Tibial nerve (tissue), 4 donors: ENCODE measurements around the gene RPRD2.
A peak's percentile ranks its signal among the peaks of the same experiment; 100 is the strongest.

Experiments
- CTCF ChIP-seq, 5 experiments: fragments of 200-600 bp in 3 of 5; fragments of 450-650 bp in 2 of 5; sonication (generic) in 3 of 5; IDR thresholded peaks; one replicate each; pipeline ENCODE4 v1.5.1; 2016 to 2019; ENCODE audit warnings: antibody characterized with exemption in 5 of 5, mild to moderate bottlenecking in 3 of 5, moderate library complexity in 2 of 5
- EP300 ChIP-seq, 2 donors: sonication (generic); formaldehyde crosslinking; IDR thresholded peaks; one replicate each; pipeline ENCODE4 v1.6.1; 2017; ENCODE audit warnings: antibody characterized with exemption in 2 of 2, mild to moderate bottlenecking in 1 of 2
- POLR2A ChIP-seq, 2 donors: fragments of 450-650 bp; IDR thresholded peaks; one replicate each; pipeline ENCODE4 v1.6.1; 2017; ENCODE audit warnings: antibody characterized with exemption in 2 of 2, mild to moderate bottlenecking in 2 of 2, moderate library complexity in 2 of 2

GRCh38 chr1:150464422-150464826, 100.5 kb downstream of the RPRD2 start:
- peak in 1 of 2 donors; percentile 25 for TF ChIP-seq EP300 (IDR thresholded peaks at IDR 0.05)
- no peak for TF ChIP-seq POLR2A (IDR thresholded peaks at IDR 0.05)
- peak; percentile 68 to 83 (median 79) for TF ChIP-seq CTCF (IDR thresholded peaks at IDR 0.05)
